Tibial artery (tissue), 4 donors: Measurements from ENCODE around the gene TEX12.

Experiments used
- DNase-seq, 2 donors: peaks; one replicate each; pipeline ENCODE4 v3.0.0-alpha.2; 2019
- H3K27ac ChIP-seq, 2 donors: fragments of 200-600 bp; sonication (generic) in 1 of 2; 1 replicate in 1 of 2; 2 replicates in 1 of 2; pipeline ENCODE4 v1.5.1; 2018 to 2019; ENCODE audit warnings: mild to moderate bottlenecking in 1 of 2
- H3K27me3 ChIP-seq, 2 donors: fragments of 200-600 bp; sonication (generic) in 1 of 2; one replicate each; pipeline versions ENCODE4 v1.5.1 to v1.6.0; 2016 to 2019
- H3K36me3 ChIP-seq, 3 donors: fragments of 200-600 bp; sonication (generic) in 2 of 3; one replicate each; pipeline ENCODE4 v1.5.1; 2016 to 2019; ENCODE audit warnings: mild to moderate bottlenecking in 2 of 3
- H3K4me1 ChIP-seq, 4 donors: fragments of 200-600 bp; sonication (generic) in 2 of 4; 1 replicate in 3 of 4; 2 replicates in 1 of 4; pipeline ENCODE4 v1.5.1; 2016 to 2019
- H3K4me3 ChIP-seq, 2 donors: fragments of 200-600 bp; sonication (generic) in 1 of 2; 1 replicate in 1 of 2; 2 replicates in 1 of 2; pipeline ENCODE4 v1.5.1; 2018 to 2019; ENCODE audit warnings: mild to moderate bottlenecking in 2 of 2
- H3K9me3 ChIP-seq, 3 donors: fragments of 200-600 bp; sonication (generic) in 1 of 3; one replicate each; pipeline ENCODE4 v1.5.1; 2016 to 2019
- intact Hi-C: fragments of 100-400 bp; cut with DNase I; formaldehyde crosslinking; loops from one replicate; pipeline ENCODE4 v1.15.0; 2023; ENCODE audit warnings: low total_unique reads
- TF ChIP-seq, protein P1 (sequence below), 2 experiments: fragments of 200-600 bp in 1 of 2; fragments of 450-650 bp in 1 of 2; IDR thresholded peaks; one replicate each; pipeline ENCODE4 v1.5.1; 2017 to 2019; ENCODE audit warnings: antibody characterized with exemption in 2 of 2, mild to moderate bottlenecking in 1 of 2, moderate library complexity in 1 of 2

The TEX12 gene

DNA sequence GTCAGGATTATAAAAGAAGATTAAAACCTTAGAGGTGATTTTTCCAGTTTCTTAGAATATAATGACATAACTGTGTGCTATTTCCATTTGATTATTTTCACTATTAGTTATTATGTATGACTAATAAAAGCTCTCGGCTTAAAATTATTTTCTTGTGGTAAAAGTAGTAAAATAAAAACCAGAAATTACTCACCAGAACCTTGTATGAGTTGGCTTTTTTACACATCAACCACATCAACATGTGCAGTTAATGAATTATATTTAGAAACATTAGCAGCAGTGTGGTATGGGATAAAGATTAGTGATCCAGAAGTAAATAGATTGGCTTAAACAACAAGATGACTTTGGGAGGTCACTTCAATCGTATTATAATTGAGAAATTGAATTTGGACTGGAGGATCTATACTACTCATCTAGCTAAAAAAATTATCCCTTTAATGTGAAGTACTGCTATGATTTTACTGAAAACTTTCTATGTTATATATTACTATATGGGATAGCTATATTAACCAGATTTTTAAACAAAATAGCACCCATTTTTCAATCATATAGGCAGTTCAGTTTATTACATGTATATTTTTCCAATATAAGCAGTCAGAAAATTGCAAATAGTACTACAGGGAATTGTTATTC, 5.3 kb downstream of the TEX12 start:
- intact Hi-C loops: loop anchor here (10.0 kb wide), 1 partner anchor 58 kb away; no protein-coding TSS in a partner anchor

DNA sequence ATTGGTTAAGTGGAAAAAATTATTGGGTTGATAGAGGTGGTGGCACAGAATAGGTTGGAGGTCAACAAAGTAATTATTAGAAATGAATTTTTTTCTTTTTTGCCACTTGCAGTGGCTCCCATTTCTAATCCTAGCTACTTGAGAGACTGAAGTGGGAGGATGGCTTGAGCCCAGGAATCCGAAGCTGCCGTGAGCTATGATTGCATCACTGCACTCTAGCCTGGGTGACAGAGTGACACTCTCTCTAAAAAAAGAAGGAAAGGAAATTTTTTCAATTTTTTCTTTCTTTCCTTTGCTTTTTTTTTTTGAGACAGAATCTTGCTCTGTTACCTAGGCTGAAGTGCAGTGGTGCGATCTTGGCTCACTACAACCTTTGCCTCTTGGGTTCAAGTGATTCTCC, 6.0 kb downstream of the TEX12 start:
- no peak for DNase-seq
- no peak overlapping the region for H3K27ac ChIP-seq
- H3K36me3 ChIP-seq: no peaks in the 10 kb centered on the region
- no peak overlapping the region for H3K4me3 ChIP-seq
- H3K27me3 ChIP-seq: no peaks in the 10 kb centered on the region
- no peaks in the 10 kb centered on the region for H3K9me3 ChIP-seq
- TF ChIP-seq, protein P1, sequence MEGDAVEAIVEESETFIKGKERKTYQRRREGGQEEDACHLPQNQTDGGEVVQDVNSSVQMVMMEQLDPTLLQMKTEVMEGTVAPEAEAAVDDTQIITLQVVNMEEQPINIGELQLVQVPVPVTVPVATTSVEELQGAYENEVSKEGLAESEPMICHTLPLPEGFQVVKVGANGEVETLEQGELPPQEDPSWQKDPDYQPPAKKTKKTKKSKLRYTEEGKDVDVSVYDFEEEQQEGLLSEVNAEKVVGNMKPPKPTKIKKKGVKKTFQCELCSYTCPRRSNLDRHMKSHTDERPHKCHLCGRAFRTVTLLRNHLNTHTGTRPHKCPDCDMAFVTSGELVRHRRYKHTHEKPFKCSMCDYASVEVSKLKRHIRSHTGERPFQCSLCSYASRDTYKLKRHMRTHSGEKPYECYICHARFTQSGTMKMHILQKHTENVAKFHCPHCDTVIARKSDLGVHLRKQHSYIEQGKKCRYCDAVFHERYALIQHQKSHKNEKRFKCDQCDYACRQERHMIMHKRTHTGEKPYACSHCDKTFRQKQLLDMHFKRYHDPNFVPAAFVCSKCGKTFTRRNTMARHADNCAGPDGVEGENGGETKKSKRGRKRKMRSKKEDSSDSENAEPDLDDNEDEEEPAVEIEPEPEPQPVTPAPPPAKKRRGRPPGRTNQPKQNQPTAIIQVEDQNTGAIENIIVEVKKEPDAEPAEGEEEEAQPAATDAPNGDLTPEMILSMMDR (IDR thresholded peaks at IDR 0.05): no peak
- peaks cover 0 to 24% (median 5%) of the 10 kb centered on the region in 4 donors for H3K4me1 ChIP-seq
- intact Hi-C loops: loop anchor here (10.0 kb wide), 1 partner anchor 58 kb away; no protein-coding TSS in a partner anchor

More for the DNA sequence above, 5.3 kb downstream of the TEX12 start:
- H3K4me1 ChIP-seq: peaks cover 0 to 24% (median 5%) of the 10 kb centered on the region in 4 donors
- H3K27ac ChIP-seq: no peak overlapping the region
- no peak overlapping the region for H3K4me3 ChIP-seq
- H3K9me3 ChIP-seq: no peaks in the 10 kb centered on the region
- DNase-seq: no peak
- TF ChIP-seq, protein P1 (IDR thresholded peaks at IDR 0.05): no peak
- H3K36me3 ChIP-seq: no peaks in the 10 kb centered on the region
- H3K27me3 ChIP-seq: no peaks in the 10 kb centered on the region

DNA sequence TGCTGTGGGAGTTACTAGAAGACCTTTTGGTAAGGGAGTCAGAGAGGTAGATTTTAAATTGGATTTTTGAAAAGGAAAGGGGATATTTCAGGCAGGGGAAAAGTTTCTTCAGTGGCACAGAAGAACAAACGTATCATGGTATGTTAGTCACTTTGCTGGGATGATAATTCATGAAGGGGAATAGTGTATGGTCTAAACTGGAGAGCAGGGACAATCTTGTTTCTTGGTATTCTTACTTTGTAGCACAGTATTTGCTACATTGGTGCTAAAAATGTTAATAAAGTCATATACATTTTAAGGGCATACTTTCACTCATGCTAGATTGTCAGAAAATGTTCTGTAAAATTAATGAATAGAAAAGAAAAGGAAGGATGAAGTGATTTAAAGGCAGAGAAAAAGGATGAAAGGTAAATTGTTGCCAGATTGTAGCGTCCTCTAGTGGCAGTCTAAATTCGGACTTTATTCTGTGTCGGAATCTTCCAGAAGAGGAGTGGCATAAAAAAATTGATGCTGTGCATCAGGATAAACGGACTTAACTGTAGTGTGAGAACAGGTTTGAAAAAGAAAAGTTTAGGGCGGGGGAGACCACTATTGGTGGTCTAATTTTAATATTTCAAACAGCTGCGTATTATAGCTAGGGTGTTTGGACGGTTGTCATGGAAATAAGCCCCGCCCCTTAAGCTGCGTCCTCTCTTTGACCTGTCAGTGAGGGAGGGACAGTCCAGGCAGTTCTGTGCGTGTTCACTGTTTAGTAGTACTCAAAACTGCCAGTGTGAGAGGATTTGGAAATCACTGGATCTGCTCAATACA, 7.8 kb downstream of the TEX12 start, which contains the start of gene BCO2:
BCO2 (plus strand) TSS at position 724 of the 810 bp plus-strand sequence. CDS start 90 bp downstream, outside the sequence.
- TF ChIP-seq, protein P1 (IDR thresholded peaks at IDR 0.05): peak; percentile 62 to 63
- Histone ChIP-seq H3K9me3 (no peaks in the 10 kb centered on the region), H3K4me1 (peaks cover 0 to 24% (median 5%) of the 10 kb centered on the region in 4 donors), H3K4me3 (peak within 1 kb of the TSS; percentile 10 to 37), H3K27ac (peak within 1 kb of the TSS; percentile 19 to 24), H3K27me3 (no peaks in the 10 kb centered on the region), H3K36me3 (no peaks in the 10 kb centered on the region)
- DNase-seq: peak; percentile 85 to 87
- intact Hi-C loops: loop anchor here (10.0 kb wide), 1 partner anchor 60 kb away; no protein-coding TSS in a partner anchor

DNA sequence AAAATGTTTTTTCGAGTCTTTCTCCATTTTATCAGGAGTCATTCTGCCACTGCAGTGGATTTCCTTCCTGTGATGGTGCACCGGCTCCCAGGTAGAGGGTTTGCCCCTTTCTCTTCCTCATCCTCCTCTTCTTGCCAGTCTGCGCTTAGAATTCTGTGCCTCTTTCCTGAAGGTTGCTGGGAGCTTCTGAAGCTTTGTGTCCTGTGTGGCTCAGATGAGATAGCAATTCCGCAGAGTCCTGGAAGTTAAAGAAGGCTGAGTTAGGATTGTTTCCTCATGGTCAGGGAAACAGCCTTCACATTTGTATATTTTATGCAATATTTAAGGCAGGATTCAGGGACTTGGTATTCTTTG, 8.4 kb downstream of the TEX12 start:
- intact Hi-C loops: loop anchor here (10.0 kb wide), 1 partner anchor 61 kb away; no protein-coding TSS in a partner anchor
- DNase-seq: no peak
- Histone ChIP-seq H3K9me3 (no peaks in the 10 kb centered on the region), H3K4me3 (peak overlapping the region; percentile 10 to 37), H3K4me1 (peaks cover 0 to 24% (median 5%) of the 10 kb centered on the region in 4 donors), H3K27me3 (no peaks in the 10 kb centered on the region), H3K36me3 (no peaks in the 10 kb centered on the region), H3K27ac (peak overlapping the region; percentile 15 to 24)
- TF ChIP-seq, protein P1 (IDR thresholded peaks at IDR 0.05): no peak

DNA sequence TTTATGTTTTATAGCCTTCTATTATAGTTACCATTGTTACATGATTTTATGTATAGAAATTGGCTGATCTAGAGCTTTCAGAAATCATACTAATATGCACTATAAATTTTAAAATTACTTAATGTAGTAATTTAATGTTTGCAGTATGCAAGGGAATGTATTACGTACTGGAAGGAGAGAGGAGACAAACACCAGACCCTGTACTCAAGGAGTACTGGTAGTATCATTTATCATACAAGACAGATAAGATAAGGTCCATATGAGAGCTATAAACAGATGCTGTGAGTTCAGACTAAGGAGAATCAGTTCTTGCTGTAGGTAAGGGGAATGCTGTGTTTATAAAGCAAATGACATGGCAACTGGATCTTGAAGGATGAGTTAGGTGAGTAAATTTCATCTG, 8.9 kb downstream of the TEX12 start:
- peaks cover 0 to 24% (median 5%) of the 10 kb centered on the region in 4 donors for H3K4me1 ChIP-seq
- TF ChIP-seq, protein P1 (IDR thresholded peaks at IDR 0.05): no peak
- H3K9me3 ChIP-seq: no peaks in the 10 kb centered on the region
- no peaks in the 10 kb centered on the region for H3K36me3 ChIP-seq
- no peaks in the 10 kb centered on the region for H3K27me3 ChIP-seq
- no peak overlapping the region for H3K4me3 ChIP-seq
- intact Hi-C loops: loop anchor here (10.0 kb wide), 1 partner anchor 61 kb away; no protein-coding TSS in a partner anchor
- DNase-seq: no peak
- no peak overlapping the region for H3K27ac ChIP-seq
